Panc1 (cell line): ENCODE results near the gene PIK3AP1. TPM values are rescaled to one million over a fixed set of nuclear protein-coding genes. Genes with fewer than 3 reads are reported as not detected.

Experiments used
- ATAC-seq: fragments of 200-7000 bp; cut with Tn5 transposase; 2 replicates; pipeline ENCODE4 v1.9.1; 2020; ENCODE audit warnings: mild to moderate bottlenecking, moderate library complexity
- BruUV-seq: library from RNA; stranded (reverse); fragments of 400-500 nt; replicated peaks from 2 replicates; lab custom pipeline; 2021; lab: Mats Ljungman, UMichigan
- CTCF ChIA-PET: fragments of 300-600 bp; sonication (Branson Sonifier 250); formaldehyde crosslinking; loops from one replicate; lab custom pipeline; 2022; ENCODE audit warnings: antibody characterized with exemption; lab: Charles Lee
- POLR2A ChIA-PET: fragments of 300-600 bp; sonication (Branson Sonifier 250); formaldehyde crosslinking; loops from one replicate; lab custom pipeline; 2022; ENCODE audit warnings: antibody characterized with exemption; lab: Charles Lee
- DNase-seq: peaks from one replicate; pipeline ENCODE4 v3.0.0-alpha.2; 2010; ENCODE audit warnings: low read depth, low spot score
- H3K27ac ChIP-seq: 2 replicates; pipeline ENCODE4 v1.5.1; 2011; ENCODE audit warnings: mild to moderate bottlenecking, low read length, inconsistent platforms
- H3K27me3 ChIP-seq: fragments of 200-500 bp; sonication (Bioruptor generic); 2 replicates; pipeline ENCODE4 v1.6.0; 2014; ENCODE audit warnings: low read length, inconsistent platforms; ENCODE audit not compliant: control insufficient read depth, insufficient read depth
- H3K36me3 ChIP-seq: fragments of 200-500 bp; sonication (Bioruptor generic); 2 replicates; pipeline ENCODE4 v1.5.1; 2014; ENCODE audit warnings: inconsistent platforms, mild to moderate bottlenecking, low read length, moderate library complexity; ENCODE audit not compliant: control insufficient read depth, insufficient read depth
- H3K4me1 ChIP-seq: 2 replicates; pipeline ENCODE4 v1.5.1; 2011; ENCODE audit warnings: inconsistent platforms, mild to moderate bottlenecking, low read length, moderate library complexity; ENCODE audit not compliant: control insufficient read depth, insufficient read depth
- H3K4me3 ChIP-seq, 2 experiments: 2 replicates each; pipeline ENCODE4 v1.5.1; 2011 to 2012; ENCODE audit warnings: low read depth in 2 of 2, low read length in 2 of 2, mild to moderate bottlenecking in 2 of 2, inconsistent platforms in 1 of 2, moderate library complexity in 1 of 2
- H3K9me3 ChIP-seq: fragments of 200-500 bp; sonication (Bioruptor generic); 2 replicates; pipeline ENCODE4 v1.5.1; 2014; ENCODE audit warnings: low read depth, mild to moderate bottlenecking, inconsistent platforms, low read length, moderate library complexity; ENCODE audit not compliant: control insufficient read depth, insufficient read depth
- POLR2AphosphoS5 ChIP-seq: IDR thresholded peaks from 2 replicates; pipeline ENCODE4 v1.6.1; 2012; ENCODE audit warnings: mild to moderate bottlenecking, low read depth, low read length, moderate library complexity
- SIN3A ChIP-seq: IDR thresholded peaks from 2 replicates; pipeline ENCODE4 v1.6.1; 2012; ENCODE audit warnings: low read depth, mild to moderate bottlenecking, low read length, moderate library complexity, borderline replicate concordance; ENCODE audit not compliant: insufficient read depth
- TCF7L2 ChIP-seq: IDR thresholded peaks from 2 replicates; pipeline ENCODE4 v1.6.1; 2011; ENCODE audit warnings: mild to moderate bottlenecking, low read depth, low read length, inconsistent platforms
- in situ Hi-C: cut with HindIII; loops from 2 replicates; pipeline ENCODE4 v1.10.0; 2016; ENCODE audit warnings: low sequenced_read_pairs, low pct_unique_long_range_greater_than_20kb
- intact Hi-C: fragments of 100-400 bp; cut with micrococcal nuclease; formaldehyde crosslinking; loops from one replicate; pipeline ENCODE4 v1.10.0; 2022; ENCODE audit not compliant: unreplicated experiment
- total RNA-seq: library from RNA; stranded (reverse); gene quantifications from one replicate; pipeline ENCODE4 v1.2.1, GENCODE V29; 2021; ENCODE audit not compliant: unreplicated experiment
- TF ChIP-seq, protein P1 (sequence below): fragments of 450-650 bp; IDR thresholded peaks from 2 replicates; pipeline ENCODE4 v1.5.1; 2017; ENCODE audit warnings: mild to moderate bottlenecking
- TF ChIP-seq, protein P2 (sequence below), 2 experiments: IDR thresholded peaks; 2 replicates each; pipeline ENCODE4 v1.6.1; 2011 to 2012; ENCODE audit warnings: low read depth in 2 of 2, control low read depth in 1 of 2, low read length in 1 of 2, mild to moderate bottlenecking in 1 of 2, moderate library complexity in 1 of 2; ENCODE audit not compliant: insufficient read depth in 1 of 2

PIK3AP1 gene
- total RNA-seq, 1 experiment from 2014 or later, result 2.6 TPM

DNA sequence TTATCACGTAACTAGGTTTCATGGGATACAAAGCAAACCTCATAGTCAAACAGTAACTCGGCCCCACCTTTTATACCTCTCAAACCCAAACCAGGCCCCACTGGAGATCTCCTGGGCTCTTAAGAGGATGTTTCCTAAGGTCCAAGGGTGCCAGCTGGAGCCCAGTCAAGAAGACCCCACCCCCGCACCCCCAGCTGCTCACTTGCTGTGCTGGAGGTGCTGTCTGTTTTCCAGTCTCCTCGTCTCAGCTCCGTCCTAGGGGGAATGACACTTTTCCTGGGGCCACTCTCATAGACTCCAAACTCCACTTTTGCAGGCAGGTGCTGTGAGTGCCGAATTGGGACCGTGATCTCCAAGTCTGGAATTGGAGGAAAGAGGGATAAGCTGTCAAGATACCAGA lies 110.8 kb downstream of the PIK3AP1 start:
- ChIA-PET POLR2A (no interaction called here), CTCF (no interaction called here)

GRCh38 chr10:96608805-96609204 lies 111.5 kb downstream of the PIK3AP1 start:
- no peak for ATAC-seq
- intact Hi-C loops, result no loop called here

More for the DNA sequence above, 110.8 kb downstream of the PIK3AP1 start:
- ATAC-seq, result no peak
- Histone ChIP-seq H3K4me1 (no peaks in the 10 kb centered on the region), H3K27me3 (peaks cover 11% of the 10 kb centered on the region), H3K27ac (no peak overlapping the region), H3K36me3 (no peaks in the 10 kb centered on the region), H3K4me3 (no peak overlapping the region), H3K9me3 (no peaks in the 10 kb centered on the region)
- in situ Hi-C loops (no loop called here), intact Hi-C loops (no loop called here)
- no peak for TF ChIP-seq SIN3A
- TF ChIP-seq POLR2AphosphoS5, result no peak
- TF ChIP-seq TCF7L2, result no peak
- TF ChIP-seq, protein P1, sequence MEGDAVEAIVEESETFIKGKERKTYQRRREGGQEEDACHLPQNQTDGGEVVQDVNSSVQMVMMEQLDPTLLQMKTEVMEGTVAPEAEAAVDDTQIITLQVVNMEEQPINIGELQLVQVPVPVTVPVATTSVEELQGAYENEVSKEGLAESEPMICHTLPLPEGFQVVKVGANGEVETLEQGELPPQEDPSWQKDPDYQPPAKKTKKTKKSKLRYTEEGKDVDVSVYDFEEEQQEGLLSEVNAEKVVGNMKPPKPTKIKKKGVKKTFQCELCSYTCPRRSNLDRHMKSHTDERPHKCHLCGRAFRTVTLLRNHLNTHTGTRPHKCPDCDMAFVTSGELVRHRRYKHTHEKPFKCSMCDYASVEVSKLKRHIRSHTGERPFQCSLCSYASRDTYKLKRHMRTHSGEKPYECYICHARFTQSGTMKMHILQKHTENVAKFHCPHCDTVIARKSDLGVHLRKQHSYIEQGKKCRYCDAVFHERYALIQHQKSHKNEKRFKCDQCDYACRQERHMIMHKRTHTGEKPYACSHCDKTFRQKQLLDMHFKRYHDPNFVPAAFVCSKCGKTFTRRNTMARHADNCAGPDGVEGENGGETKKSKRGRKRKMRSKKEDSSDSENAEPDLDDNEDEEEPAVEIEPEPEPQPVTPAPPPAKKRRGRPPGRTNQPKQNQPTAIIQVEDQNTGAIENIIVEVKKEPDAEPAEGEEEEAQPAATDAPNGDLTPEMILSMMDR, result no peak
- TF ChIP-seq, protein P2, sequence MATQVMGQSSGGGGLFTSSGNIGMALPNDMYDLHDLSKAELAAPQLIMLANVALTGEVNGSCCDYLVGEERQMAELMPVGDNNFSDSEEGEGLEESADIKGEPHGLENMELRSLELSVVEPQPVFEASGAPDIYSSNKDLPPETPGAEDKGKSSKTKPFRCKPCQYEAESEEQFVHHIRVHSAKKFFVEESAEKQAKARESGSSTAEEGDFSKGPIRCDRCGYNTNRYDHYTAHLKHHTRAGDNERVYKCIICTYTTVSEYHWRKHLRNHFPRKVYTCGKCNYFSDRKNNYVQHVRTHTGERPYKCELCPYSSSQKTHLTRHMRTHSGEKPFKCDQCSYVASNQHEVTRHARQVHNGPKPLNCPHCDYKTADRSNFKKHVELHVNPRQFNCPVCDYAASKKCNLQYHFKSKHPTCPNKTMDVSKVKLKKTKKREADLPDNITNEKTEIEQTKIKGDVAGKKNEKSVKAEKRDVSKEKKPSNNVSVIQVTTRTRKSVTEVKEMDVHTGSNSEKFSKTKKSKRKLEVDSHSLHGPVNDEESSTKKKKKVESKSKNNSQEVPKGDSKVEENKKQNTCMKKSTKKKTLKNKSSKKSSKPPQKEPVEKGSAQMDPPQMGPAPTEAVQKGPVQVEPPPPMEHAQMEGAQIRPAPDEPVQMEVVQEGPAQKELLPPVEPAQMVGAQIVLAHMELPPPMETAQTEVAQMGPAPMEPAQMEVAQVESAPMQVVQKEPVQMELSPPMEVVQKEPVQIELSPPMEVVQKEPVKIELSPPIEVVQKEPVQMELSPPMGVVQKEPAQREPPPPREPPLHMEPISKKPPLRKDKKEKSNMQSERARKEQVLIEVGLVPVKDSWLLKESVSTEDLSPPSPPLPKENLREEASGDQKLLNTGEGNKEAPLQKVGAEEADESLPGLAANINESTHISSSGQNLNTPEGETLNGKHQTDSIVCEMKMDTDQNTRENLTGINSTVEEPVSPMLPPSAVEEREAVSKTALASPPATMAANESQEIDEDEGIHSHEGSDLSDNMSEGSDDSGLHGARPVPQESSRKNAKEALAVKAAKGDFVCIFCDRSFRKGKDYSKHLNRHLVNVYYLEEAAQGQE (IDR thresholded peaks at IDR 0.05; ENCODE audit: insufficient read depth in 1 of 2, low read depth in 2 of 2, low read length in 1 of 2), result no peak
- no peak for DNase-seq
- BruUV-seq, result no TSS peak

More at GRCh38 chr10:96608805-96609204, 111.5 kb downstream of the PIK3AP1 start:
- Histone ChIP-seq H3K36me3 (no peaks in the 10 kb centered on the region), H3K4me1 (no peaks in the 10 kb centered on the region), H3K9me3 (no peaks in the 10 kb centered on the region), H3K4me3 (no peak overlapping the region), H3K27me3 (peaks cover 11% of the 10 kb centered on the region), H3K27ac (no peak overlapping the region)
- POLR2A ChIA-PET, result no interaction called here
- no TSS peak for BruUV-seq
- no peak for DNase-seq
- TF ChIP-seq, protein P2 (IDR thresholded peaks at IDR 0.05; ENCODE audit: insufficient read depth in 1 of 2, low read depth in 2 of 2, low read length in 1 of 2), result no peak
- TF ChIP-seq, protein P1, result no peak
- CTCF ChIA-PET, result no interaction called here
- in situ Hi-C loops, result no loop called here
